Activated CD4-positive, alpha-beta T cell treated with anti-CD3 and anti-CD28 coated beads, Interleukin-10, Interleukin-2, amounts not matched to agents 100 ng/mL and 50 ng/mL, durations not matched to agents 16 hours and 8 hours (primary cell): ENCODE results near the gene SEC61G.

Source experiments
- DNase-seq: peaks from one replicate; pipeline ENCODE4 v3.0.0-alpha.2; 2020

SEC61G gene

DNA sequence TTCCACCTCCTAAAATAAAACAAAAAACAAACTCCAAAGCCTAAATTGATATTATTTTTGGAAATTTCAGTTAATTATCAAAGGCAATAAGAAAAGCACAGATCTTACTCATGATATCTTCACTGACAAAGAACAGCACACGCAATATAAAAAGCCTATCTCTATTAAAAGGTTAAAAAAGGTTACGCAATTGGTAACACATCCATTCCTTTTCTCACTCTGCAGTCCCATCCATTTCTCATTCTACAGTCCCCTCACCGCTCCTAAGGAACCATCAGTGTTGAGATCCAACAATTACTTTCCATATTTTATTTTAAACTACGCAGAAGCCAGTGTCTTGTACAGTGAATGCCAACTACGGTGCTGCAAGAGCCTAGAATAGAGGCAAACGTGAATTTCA, 1.3 kb downstream of the SEC61G start:
- no peak for DNase-seq

DNA sequence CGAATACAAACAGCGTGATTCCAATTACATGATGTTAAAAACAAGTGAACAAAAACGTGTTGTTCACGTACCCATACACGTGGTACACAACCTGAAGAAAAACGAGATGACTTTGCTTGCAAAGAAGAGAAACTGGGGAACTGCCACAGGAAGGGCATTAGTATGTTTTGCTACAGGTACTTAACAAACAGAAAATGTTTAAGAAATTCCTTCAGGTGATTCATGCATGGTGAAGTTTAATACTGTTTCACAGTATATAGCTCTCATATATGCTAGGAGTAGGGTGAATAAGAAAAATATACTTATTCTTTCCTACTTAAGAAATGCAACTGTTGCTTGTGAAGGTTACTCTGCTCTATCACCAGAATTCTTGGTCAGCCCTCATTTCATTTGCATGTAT, 9.8 kb downstream of the SEC61G start:
- DNase-seq: no peak

DNA sequence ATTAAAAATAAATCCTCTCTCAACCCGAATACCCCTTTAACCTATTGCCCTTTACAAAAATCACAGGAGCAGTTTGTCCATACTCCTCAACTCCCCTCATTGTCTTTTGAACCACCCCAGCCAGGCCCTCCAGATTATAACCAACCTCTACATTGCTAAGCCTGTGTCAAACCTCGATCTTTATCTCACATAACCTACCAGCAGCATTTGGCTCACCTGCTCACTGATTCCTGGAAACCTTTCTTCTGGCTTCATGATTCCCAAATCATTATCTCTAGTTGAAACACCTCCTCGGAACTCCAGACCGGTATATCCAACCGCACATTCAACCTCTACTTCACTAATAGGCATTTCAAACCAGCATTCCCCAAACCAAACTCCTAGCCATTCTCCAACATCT, 11.8 kb downstream of the SEC61G start:
- DNase-seq: no peak

DNA sequence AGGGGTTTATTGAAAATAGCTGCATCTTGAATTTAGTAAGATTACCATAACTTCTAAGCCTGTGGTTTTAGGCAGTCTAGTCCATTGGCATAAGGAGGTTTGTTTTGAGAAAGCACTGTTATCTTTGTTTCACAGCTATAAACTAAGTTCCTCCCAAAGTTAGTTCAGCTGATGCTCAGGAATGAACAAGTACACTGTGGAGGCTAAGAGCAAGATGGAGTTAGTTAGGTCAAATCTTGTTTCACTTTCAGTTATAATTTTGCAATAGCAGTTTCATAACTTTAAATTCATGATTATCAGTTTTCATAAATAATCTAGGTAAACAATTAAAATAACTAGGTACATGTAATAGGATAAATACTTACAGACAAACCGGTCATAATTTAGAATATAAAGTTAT, 15.4 kb downstream of the SEC61G start:
- DNase-seq: peak; percentile 26

DNA sequence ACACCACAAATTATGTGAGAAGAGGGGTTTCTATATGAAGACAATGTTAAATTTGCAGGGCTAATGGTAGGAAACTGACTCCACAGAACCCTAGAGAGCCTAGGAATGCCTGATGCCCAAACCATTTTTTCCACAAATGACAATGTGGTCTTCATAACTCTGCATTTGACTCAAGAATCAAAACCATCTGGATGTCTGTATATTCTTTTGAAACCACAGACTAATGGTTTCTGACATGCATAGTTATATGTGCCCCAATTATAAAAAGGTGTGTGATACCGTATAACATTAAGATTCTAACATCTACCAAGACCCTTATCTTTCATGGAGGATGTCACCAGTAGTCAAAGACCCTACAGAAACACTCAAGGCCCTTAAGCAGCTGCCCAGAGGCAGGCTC, 20.3 kb downstream of the SEC61G start:
- no peak for DNase-seq

DNA sequence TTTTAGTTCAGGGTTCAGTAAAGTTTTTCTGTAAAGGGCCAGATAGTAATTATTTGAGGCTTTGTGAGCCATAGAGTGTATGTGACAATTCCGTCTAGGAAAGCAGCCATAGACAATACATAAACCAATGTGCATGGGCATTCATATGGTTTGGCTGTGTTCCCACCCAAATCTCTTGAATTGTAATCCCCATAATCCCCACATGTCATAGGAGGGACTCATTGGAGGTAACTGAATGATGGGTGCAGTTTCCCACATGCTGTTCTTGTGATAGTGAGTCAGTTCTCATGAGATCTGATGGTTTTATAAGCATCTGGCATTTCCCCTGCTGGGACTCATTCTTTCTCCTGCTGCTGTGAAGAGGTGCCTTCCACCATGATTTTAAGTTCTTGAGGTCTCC, 29.9 kb downstream of the SEC61G start:
- DNase-seq: no peak

DNA sequence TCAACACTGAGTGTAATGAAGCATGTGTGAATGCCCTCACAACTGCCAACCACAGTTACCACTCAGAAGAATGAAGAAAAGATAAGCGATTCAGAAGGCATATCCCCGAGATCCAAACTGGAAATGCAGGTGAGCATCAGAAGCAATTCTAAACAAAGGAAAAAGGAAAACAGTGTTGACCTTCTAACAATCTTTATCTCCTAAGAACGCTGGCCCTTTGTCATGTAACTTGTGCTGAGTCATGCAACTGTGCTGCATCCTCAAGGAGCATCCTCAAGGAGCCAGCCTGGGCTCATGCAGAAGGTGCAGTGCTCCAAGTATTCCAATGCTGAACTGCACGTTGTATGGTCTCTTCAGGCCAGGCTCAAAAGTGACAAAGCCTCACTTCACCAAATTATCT, 30.6 kb downstream of the SEC61G start:
- no peak for DNase-seq

DNA sequence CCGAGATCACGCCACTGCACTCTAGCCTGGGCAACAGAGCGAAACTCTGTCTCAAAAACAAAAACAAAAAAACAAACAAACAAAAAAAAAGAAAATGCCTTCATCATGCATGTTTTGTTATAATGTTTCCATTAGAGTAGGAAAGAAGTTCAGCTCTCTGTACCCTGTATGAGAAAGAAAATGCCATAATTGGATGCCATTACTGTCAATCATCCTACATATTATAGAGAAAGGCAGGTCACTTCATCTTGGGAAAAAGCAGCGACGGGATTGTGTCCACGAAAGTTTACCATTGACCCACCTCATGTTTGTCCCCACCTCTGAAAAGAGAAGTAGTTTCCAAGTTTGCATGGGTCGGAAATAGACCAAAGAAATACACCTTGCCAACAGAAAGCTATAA, 33.8 kb downstream of the SEC61G start:
- no peak for DNase-seq

DNA sequence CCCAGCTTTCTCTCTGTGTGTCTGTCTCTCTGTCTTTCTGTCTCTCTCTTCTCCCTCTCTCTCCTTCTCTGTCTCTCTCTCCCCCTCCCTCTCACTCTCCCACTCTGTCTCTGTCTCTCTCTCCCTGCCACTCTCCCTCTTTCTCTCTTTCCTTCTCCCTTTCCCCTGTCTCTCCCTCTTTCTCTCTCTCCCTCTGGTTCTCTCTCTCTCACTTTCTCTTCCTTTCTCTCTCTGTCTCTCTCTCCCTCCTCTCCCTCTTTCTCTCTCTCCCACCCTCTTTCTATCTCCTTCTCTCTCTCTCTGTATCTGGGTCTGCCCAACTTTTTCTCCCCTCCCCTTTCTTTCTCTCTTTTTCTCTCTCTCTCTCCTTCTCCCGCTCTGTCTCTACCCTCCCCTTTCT, 36.5 kb downstream of the SEC61G start:
- no peak for DNase-seq

DNA sequence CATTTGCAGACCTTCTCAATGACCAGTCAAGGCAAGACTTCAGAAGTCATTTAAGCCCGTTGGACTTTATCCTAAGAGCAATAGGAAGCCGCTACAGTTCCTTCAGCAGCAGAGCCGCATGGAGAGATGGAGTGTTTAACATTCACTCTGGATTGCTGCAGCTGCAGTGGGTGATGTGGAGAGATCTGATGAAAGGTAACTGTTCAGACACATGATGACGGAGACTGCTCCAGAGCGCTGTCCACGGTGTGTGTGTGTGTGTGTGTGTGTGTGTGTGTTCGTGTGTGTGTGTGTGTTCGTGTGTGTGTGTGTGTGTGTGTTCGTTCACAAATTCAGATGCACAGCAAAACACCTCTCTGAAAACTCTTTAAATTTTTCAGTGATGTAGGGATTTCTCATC, 37.0 kb downstream of the SEC61G start:
- DNase-seq: no peak

DNA sequence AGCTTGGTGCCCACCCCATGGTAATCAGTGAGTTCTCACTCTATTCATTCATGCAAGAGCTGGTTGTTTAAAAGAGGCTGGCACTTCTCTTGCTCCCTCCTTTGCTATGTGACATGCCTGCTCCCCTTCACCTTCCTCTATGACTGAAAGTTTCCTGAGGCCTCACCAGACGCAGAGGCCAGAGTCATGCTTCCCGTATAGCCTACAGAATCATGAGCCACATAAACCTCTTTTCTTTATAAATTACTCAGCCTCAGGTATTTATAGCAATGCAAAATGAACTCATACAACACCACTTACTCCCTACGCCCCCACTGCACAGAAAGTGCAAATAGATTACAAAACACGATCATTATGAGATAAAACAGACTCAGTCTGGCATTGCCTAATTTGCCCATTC, 39.0 kb downstream of the SEC61G start:
- DNase-seq: no peak

DNA sequence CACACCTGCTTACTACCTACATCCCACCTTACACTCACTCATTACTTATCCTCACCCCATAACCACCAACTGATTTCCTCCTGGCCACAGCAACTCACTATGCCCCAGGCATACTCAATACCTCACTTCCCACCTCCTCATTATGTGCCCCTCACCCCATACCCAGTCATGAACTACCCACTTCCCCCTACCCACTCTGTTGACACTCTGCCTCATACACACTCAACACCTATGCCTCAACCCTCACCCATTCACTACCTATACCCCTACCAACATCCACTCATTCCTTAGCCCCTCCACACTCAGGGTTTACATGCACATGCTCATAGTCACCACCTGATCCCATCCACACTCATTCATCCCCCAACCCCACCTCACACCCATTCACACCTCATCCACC, 39.6 kb downstream of the SEC61G start:
- no peak for DNase-seq

DNA sequence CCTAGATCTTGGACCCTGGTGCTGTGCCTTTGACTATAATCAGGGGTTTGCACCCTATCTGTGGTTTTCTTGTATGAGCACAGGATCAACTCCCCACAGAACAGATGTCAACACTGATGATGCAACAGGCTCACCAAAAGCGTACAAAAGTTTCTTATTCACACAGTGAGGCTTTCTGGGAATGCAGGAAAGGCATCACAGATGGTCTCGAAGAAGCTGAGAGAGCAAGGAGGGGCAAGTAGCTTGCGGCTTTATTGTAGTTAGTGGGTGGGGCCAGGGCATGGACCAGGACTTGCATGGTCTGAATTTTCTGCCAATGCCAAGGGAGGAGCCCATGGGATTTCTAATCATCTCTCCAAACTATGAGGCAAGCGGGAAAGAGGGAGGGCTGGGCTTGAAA, 46.2 kb downstream of the SEC61G start:
- no peak for DNase-seq

DNA sequence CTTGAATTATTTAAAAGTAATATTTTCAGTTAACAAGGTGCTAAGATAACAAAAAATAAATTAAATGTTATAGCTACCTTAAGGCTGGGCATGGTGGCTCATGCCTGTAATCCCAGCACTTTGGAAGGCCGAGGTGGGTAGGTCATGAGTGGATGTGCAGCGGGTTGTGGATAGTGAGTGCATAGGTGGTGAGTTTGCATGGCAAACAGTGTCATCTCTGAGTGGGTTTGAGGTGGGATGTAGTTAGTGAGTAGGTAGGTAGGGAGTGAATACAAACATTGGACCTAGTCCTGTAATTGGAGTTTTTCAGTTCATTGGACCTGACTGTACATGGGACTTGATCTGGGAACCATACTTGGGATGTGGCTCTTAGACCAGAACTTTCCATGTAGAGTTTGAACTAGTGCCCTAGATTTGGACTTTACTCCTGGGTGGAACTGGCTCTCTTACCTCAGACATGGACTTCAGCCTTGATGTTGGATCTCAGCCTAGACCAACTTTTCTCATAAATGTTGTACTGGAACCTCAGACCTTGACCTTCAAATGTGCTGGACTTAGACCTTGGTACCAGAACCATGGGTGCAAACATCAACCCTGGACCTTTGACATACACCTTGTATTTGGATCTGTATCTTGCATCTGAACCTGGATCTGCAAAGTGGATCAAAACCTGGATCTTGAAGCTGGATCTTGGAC, 47.0 kb downstream of the SEC61G start:
- no peak for DNase-seq

DNA sequence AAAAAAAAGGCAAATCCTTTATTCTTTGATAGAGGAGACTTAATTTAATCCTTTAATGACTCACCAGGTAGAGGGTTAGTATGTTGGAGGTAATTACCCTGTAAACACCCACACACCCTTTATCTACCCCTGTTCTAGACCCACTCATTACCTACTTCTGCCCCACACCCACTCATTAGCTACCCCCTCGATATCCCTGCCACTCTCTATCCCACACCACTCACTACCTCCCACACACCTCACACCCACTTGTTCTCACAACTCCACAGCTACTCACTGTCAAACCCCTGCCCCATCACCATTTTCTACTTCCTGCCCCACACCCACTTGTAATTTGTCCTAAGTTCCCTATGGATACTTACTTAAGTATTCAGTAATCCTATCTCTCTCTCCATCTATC, 49.7 kb downstream of the SEC61G start:
- DNase-seq: no peak

DNA sequence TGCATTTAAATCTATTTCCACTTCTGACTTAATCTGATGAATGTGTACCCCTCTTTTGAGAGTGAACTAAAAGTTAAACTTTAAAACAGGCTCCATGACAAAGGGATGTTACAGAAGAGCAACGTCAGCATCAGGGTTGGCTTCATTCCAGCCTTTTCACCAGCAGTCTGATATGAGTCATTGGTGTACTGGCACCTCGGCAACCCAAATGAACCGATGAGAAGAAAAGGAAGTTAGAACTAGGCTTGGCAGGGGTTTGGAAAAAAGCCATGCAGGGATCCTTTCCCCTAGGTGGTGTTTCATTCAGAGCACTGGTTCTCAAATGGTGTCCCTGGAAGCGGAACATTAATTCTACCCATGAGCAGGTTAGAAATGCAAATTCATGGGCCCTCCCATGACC, 53.6 kb downstream of the SEC61G start:
- DNase-seq: peak; percentile 2

DNA sequence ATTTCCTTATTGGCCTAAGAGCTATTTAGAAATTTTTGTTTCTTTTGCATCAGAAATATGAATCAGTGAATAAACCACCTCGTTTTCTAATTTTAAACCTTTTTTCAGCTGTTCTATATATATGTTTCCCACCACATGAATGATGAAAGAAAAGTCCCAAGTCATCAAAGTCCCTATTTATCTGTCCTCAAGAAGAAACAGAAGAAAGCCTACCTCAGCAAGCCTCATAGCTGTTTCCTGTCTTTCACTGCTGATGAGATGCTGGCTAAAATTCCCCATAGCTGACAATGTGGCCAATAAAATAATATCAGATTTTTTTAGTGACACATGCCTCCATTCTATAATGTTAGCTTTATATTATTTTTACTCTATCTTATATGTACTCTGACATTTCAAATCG, 54.2 kb downstream of the SEC61G start:
- DNase-seq: no peak
